Ectodermal cell (in vitro differentiated cells): ENCODE data around the gene RGL1.
"Not testable (repeated sequence)": the region's sequence is repeated elsewhere in the genome, so short reads cannot be mapped to it uniquely, and the experiment has no call there.

Experiments
- H3K27ac ChIP-seq: 2 replicates; pipeline ENCODE4 v1.7.0; 2013; ENCODE audit warnings: mild to moderate bottlenecking, low read depth, low read length; ENCODE audit not compliant: insufficient read depth, poor library complexity, severe bottlenecking
- H3K27me3 ChIP-seq: 2 replicates; pipeline ENCODE4 v1.7.0; 2013; ENCODE audit warnings: mild to moderate bottlenecking, low read length; ENCODE audit not compliant: insufficient read depth, control insufficient read depth, poor library complexity, severe bottlenecking
- H3K36me3 ChIP-seq: one replicate; pipeline ENCODE4 v1.7.0; 2013; ENCODE audit warnings: low read length; ENCODE audit not compliant: control insufficient read depth, insufficient read depth
- H3K4me1 ChIP-seq: one replicate; pipeline ENCODE4 v1.7.0; 2013; ENCODE audit warnings: low read length; ENCODE audit not compliant: control insufficient read depth, insufficient read depth
- H3K4me3 ChIP-seq: 2 replicates; pipeline ENCODE4 v1.7.0; 2013; ENCODE audit warnings: low read depth, low read length, control low read depth; ENCODE audit not compliant: insufficient read depth
- H3K9me3 ChIP-seq: 2 replicates; pipeline ENCODE4 v1.7.0; 2013; ENCODE audit warnings: mild to moderate bottlenecking, low read length, moderate library complexity; ENCODE audit not compliant: control insufficient read depth
- WGBS, 2 experiments: methylation state at CpG; one replicate each; pipeline ENCODE4 v1.1.7; 2013; ENCODE audit warnings: missing lambda C conversion rate in 2 of 2; 5-methylcytosine and 5-hydroxymethylcytosine counted together

RGL1 gene

DNA sequence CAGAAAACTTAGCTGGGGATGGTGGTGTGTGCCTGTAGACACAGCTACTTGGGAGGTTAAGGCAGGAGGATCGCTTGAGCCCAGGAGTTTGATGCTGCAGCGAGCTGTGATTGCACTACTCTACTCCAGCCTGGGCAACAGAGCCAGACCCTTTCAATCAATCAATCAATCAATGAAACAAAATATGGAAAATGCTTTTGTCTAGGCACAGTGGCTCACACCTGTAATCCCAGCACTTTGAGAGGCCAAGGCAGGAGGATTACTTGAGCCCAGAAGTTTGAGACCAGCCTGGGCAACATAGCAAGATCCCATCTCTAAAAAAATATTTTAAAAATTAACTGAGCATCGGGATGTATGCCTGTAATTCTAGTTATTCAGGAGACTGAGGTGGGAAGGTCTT lies 19.0 kb upstream of the RGL1 start:
- H3K27me3 ChIP-seq, H3K27ac ChIP-seq, H3K4me3 ChIP-seq, H3K36me3 ChIP-seq, H3K9me3 ChIP-seq: not testable (repeated sequence)
- H3K4me1 ChIP-seq, result peaks cover 14% of the 10 kb centered on the region
- 90 to 95% methylated on average over 3 of the region's 3 CpGs for WGBS, 2 experiments

DNA sequence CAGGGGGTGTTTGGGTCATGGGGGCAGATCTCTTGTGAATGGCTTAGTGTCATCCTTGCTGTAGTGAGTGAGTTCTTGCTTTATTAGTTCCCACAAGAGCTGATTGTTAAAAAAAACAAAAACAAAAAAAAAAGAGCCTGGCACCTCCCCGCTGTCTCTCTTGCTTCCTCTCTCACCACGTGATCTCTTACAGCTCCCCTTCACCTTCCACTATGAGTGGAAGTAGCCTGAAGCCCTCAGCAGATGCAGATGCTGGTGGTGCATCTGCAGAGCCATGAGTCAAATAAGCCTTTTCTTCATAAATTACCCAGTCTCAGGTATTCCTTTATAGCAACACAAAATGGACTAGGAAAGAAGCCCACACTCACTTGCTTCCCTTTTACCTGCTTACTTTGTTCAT lies 17.2 kb upstream of the RGL1 start:
- Histone ChIP-seq H3K27me3 (no peaks in the 10 kb centered on the region), H3K27ac (no peak overlapping the region), H3K36me3 (no peaks in the 10 kb centered on the region), H3K9me3 (no peaks in the 10 kb centered on the region), H3K4me3 (no peak overlapping the region), H3K4me1 (peaks cover 14% of the 10 kb centered on the region)
- 31% methylated on average over 2 of the region's 2 CpGs for WGBS, 2 experiments

DNA sequence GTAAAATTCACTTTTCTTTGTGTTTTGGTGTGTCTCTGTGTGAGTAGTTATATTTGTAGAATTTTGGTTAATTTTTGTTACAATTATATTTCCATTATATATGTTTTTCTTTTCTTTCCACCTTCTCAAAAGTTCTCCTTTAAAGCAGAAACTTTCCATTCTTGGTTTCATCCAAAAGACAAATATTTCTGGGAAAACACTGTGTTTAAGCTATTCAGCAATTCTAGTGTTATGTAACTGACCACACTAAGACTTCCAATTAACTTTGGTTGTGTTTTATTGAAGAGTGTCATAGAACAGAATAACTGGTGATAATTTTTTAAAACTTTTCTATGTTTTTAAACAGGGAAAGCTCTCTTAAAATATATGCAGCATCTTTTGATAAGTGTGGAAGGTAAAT lies 13.6 kb upstream of the RGL1 start:
- Histone ChIP-seq H3K9me3 (no peaks in the 10 kb centered on the region), H3K36me3 (no peaks in the 10 kb centered on the region), H3K27me3 (no peaks in the 10 kb centered on the region), H3K4me3 (no peak overlapping the region), H3K4me1 (peaks cover 14% of the 10 kb centered on the region), H3K27ac (no peak overlapping the region)

DNA sequence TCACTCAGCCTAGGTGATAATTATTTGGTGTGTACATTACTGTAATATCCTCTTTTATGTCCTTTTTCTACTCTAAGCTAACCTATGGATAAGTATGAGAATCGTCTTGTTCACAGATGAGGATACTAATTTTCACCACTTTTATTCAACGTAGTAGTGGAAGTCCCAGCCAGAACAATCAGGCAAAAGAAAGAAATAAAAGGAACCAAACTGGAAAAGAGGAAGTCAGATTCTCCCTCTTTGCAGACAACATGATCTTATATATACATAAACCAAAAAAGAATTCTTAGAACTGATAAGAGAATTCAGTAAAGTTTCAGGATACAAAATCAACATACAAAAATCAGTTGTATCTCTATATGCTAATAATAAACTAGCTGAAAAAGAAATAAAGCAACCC lies 12.6 kb upstream of the RGL1 start:
- 86 to 100% methylated on average over 2 of the region's 2 CpGs for WGBS, 2 experiments
- H3K27me3 ChIP-seq, result no peaks in the 10 kb centered on the region
- no peak overlapping the region for H3K27ac ChIP-seq

DNA sequence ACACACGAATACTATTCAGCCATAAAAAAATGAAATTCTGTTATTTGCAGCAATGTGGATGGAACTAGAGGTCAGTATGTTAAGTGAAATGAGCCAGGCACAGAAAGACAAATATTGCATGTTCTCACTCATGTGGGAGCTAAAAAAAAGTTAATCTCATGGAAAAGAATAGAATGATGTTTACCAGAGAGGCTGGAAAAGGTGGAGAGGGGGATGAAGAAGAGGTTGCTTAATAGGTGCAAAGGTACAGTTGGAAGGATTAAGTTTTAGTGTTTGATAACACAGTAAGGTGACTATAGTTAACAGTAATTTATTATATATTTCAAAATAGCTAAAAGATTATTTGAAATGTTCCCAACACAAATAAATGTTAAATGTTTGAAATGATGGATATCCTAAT lies 10.8 kb upstream of the RGL1 start:
- no CpG with 5 or more reads among the region's 1 CpG for WGBS, 2 experiments
- no peak overlapping the region for H3K27ac ChIP-seq
- no peaks in the 10 kb centered on the region for H3K27me3 ChIP-seq
- H3K4me1 ChIP-seq, result no peaks in the 10 kb centered on the region
- H3K4me3 ChIP-seq, result no peak overlapping the region
- no peaks in the 10 kb centered on the region for H3K9me3 ChIP-seq
- no peaks in the 10 kb centered on the region for H3K36me3 ChIP-seq

More for the DNA sequence above, 12.6 kb upstream of the RGL1 start:
- H3K4me1 ChIP-seq, result peaks cover 10% of the 10 kb centered on the region
- H3K36me3 ChIP-seq, result no peaks in the 10 kb centered on the region
- no peak overlapping the region for H3K4me3 ChIP-seq
- no peaks in the 10 kb centered on the region for H3K9me3 ChIP-seq

DNA sequence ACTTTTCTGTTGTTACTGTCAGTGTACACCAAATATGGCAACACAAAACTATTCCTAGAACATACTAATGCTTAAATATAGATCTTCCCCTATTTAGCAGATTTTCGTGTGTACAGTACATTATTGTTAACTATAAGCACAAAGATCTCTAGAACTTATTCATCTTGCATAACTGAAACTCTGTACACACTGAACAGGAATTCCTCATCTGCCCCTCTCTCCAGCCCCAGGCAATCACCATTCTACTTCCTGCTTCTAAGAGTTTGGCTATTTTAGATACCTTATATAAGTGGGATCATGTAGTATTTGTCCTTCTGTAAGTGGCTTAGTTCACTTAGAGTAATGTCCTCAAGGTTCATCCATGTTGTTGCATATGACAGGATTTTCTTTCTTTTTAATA lies 4.5 kb upstream of the RGL1 start:
- H3K4me3 ChIP-seq, result no peak overlapping the region
- H3K36me3 ChIP-seq, result no peaks in the 10 kb centered on the region
- H3K27me3 ChIP-seq, result no peaks in the 10 kb centered on the region
- WGBS, 2 experiments, result 94 to 100% methylated on average over 1 of the region's 1 CpG
- H3K9me3 ChIP-seq, result no peaks in the 10 kb centered on the region
- H3K4me1 ChIP-seq, result peaks cover 8% of the 10 kb centered on the region
- H3K27ac ChIP-seq, result no peak overlapping the region

DNA sequence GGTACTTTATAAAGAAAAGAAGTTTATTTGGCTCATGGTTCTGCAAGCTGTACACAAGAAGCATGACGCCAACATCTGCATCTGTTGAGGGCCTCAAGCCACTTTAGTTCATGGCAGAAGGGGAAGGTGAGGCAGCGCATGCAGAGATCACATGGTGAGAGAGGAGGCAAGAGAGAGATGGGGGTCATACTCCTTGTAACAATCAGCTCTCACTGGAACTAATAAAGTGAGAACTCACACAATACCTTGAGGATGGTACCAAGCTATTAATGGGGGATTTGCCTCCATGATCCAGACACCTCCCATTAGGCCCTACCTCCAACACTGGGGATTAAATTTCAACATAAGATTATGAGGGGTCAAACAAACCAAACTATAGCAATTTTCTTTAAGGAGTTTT lies 3.3 kb upstream of the RGL1 start:
- no peaks in the 10 kb centered on the region for H3K27me3 ChIP-seq
- H3K9me3 ChIP-seq, result no peaks in the 10 kb centered on the region
- H3K36me3 ChIP-seq, result no peaks in the 10 kb centered on the region
- H3K4me1 ChIP-seq, result peaks cover 8% of the 10 kb centered on the region
- H3K27ac ChIP-seq, result no peak overlapping the region
- H3K4me3 ChIP-seq, result no peak overlapping the region
- WGBS, 2 experiments, result 92 to 98% methylated on average over 2 of the region's 2 CpGs

DNA sequence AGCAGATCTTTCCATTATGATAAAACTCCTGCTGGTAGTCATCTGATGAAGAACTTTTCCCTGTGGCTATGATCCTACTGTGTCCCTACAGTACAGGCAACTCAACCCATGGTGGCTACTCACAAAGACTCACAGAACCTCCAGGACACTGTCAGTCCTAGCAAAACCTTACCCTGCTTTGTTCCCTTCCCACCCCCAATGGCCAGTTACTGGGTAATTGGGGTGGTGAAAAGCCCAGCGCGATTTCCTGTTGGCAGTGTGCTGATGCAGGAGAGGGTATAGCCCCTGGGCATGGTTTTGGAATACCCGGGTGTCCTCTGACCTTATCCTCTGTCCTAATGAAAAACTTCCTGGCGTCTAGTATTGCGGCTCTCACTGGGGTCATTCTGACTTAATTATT lies 533 bp upstream of the RGL1 start:
- H3K9me3 ChIP-seq, result no peaks in the 10 kb centered on the region
- no peaks in the 10 kb centered on the region for H3K36me3 ChIP-seq
- H3K27ac ChIP-seq, result no peak overlapping the region
- WGBS, 2 experiments, result 21 to 45% methylated on average over 3 to 5 of the region's 5 CpGs
- H3K4me3 ChIP-seq, result peak overlapping the region; percentile 58
- no peaks in the 10 kb centered on the region for H3K27me3 ChIP-seq
- peaks cover 19% of the 10 kb centered on the region for H3K4me1 ChIP-seq

DNA sequence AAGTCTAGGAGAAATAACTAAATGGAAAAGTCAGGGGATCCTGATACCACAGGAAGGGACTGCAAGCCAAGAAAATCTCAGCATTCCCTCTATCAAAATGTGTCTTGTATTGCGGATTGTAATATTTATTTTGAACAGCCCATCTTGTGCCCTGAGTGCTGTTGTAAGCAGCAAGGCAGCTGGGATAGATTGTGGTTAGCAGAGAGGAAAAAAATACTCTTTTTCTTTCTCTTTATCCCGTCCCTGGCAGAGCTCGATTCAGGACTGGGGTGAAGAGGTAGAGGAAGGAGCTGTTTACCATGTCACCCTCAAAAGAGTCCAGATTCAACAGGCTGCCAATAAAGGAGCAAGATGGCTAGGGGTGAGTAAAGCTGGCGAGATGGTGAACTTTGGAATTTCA lies 1.2 kb downstream of the RGL1 start:
- Histone ChIP-seq H3K9me3 (no peaks in the 10 kb centered on the region), H3K4me1 (peaks cover 21% of the 10 kb centered on the region), H3K27me3 (no peaks in the 10 kb centered on the region), H3K4me3 (peak overlapping the region; percentile 58), H3K27ac (no peak overlapping the region), H3K36me3 (no peaks in the 10 kb centered on the region)
- 46 to 52% methylated on average over 3 to 4 of the region's 4 CpGs for WGBS, 2 experiments

DNA sequence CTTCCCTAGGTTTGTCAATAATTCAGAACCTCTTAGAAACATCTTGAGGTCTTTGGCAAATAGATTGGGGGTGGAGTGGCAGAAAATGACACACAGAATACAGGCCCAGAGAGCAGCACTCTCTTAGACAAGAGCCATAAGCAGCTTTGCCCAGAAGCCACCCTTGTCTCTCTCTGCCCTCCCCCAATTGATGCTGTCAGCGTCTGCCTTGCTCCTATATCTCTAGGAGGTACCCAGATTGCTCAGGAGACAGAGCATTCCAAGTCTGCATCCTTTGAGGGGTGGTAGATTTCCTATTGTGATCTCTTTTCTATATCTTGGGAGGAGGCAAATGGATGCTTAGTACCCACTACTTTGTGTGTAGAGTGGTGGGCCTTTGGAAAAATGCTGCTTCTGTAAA lies 1.8 kb downstream of the RGL1 start:
- H3K4me1 ChIP-seq, result peaks cover 22% of the 10 kb centered on the region
- H3K27ac ChIP-seq, result no peak overlapping the region
- H3K36me3 ChIP-seq, result no peaks in the 10 kb centered on the region
- H3K4me3 ChIP-seq, result peak overlapping the region; percentile 58
- no peaks in the 10 kb centered on the region for H3K9me3 ChIP-seq
- 16 to 25% methylated on average over 1 of the region's 1 CpG for WGBS, 2 experiments
- H3K27me3 ChIP-seq, result no peaks in the 10 kb centered on the region

DNA sequence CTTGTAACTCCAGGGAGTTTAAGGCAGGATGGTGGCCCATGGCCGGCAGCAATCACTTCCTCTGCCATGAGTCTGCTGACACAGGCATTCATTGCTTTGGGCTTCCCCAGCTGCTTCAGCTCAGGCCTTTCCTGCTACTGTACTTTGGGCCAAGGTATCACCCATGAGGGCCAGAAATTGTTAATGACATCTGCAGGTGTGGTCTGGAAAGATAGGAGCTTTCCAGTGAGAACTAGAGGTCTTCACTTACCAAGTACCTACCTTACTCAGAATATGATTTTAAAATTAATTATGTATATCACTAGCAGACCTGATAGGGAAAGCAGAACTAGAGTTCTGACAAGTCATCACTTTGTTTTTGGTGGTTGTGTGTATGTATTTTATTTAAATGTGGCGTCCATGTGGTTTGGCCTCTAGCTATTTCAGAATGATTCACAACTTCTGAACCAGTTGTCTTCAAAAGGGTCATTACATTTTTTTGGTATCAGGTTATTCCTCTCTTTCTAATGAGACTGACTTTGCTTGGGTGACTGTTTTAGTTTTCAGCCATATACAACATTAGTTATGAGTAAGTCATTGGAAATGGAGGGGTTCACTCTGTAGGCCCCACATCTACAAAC lies 2.7 kb downstream of the RGL1 start:
- H3K9me3 ChIP-seq, result no peaks in the 10 kb centered on the region
- H3K4me3 ChIP-seq, result no peak overlapping the region
- 84 to 90% methylated on average over 2 of the region's 2 CpGs for WGBS, 2 experiments
- no peaks in the 10 kb centered on the region for H3K36me3 ChIP-seq
- H3K27me3 ChIP-seq, result no peaks in the 10 kb centered on the region
- H3K27ac ChIP-seq, result no peak overlapping the region
- H3K4me1 ChIP-seq, result peaks cover 30% of the 10 kb centered on the region
